HG02588 (cell line): ENCODE data around the gene BMP6.

Source experiments
- ATAC-seq: cut with Tn5 transposase; IDR thresholded peaks from one replicate; pipeline ENCODE4 v1.9.1; 2021; ENCODE audit warnings: mild to moderate bottlenecking, moderate library complexity; ENCODE audit not compliant: unreplicated experiment

BMP6 gene

DNA sequence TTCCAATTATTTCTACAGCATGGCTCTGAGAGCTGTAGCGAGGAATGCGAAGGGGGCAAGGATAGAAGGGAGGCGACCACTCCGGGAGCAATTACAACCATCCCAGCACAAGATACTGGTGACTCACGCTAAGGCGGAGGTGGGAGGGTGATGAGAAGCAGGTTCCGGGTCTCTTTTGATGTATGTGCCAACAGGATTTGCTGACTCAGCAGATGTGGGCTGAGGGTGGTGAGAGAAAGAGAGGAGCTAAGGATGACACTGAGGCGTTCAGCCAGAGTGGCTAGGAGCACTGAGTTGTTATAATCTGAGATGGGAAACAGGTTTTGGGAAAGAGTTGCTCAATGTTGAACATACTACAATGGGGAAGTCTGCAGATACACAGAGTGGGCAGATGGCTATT is 194.0 kb downstream of the BMP6 start:
- ATAC-seq: no peak

DNA sequence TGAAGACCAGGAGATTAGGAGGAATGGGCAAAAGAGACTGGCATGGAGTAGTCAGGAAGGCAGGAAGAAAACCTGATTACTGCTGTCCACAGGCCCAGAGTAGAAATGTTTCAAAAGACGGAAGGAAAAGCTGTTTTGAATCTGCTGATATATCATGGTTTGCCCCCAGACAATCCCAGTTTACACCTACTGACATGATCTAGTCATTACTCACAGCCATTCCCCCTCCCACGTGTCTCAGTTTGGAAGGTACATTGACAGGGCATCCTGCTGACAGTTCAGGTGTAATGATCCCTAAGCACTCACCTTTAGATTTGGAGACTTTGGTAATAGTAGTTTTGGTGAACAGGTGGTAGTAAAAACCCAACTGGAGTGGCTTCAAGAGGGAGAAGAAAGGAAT is 194.5 kb downstream of the BMP6 start:
- no peak for ATAC-seq

DNA sequence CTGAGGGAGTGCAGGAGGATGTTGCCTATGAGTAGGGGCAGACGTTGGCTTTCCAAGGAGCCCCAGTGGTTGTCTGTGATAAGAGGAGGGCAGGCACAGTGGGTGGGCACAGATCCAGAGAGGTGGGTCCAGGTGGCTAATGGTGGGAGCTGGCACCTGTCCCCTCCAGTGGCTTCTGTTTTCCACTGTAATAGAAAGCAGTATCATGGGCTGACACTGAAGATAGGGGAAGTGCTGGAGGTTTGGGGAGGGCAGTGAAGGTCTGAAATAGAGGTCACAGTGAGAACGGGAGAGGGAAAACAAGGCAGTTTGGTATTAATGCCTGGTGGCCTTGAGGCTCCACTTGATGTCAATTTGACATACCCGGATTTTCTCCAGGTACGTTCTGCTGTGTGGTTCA is 195.1 kb downstream of the BMP6 start:
- no peak for ATAC-seq

DNA sequence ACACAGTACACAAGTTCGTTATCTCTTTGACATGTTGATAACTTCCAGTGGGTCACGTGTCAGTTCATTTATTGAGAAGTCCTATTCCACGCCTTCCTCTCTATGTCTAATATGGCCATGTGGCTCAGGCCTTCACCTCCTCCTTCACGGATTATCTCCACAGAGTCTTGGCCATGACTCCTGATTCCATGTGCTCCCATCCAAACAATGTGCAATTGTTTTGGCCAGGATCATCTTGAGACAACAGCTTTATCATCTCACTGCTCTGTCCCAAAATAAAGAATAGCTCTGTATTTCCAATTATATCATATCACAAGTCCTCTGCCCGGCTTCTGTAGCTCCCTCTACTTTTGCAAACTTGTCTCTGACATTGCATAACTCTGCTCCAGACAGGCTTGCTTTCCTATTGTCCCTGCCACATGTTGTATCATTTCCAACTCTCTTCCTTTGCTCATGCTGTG is 195.8 kb downstream of the BMP6 start:
- no peak for ATAC-seq

DNA sequence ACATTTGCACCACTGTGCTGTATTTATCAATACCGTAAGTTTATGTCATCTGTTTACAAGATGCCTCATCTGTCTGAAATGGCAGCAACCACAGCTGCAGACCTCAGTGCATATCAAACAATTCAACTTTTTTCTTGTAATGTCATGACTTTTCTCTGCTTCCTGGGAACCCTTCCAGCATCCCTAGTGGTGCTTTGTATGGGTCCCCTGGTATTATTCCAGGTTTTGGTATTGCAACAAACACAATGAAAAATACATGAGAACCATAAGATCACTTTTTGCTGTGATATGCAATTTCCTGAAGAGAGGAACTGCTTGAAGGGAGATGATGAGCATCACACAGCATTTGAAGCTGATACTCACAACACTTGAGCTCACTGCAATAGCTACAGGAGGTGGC is 196.7 kb downstream of the BMP6 start:
- ATAC-seq: no peak

DNA sequence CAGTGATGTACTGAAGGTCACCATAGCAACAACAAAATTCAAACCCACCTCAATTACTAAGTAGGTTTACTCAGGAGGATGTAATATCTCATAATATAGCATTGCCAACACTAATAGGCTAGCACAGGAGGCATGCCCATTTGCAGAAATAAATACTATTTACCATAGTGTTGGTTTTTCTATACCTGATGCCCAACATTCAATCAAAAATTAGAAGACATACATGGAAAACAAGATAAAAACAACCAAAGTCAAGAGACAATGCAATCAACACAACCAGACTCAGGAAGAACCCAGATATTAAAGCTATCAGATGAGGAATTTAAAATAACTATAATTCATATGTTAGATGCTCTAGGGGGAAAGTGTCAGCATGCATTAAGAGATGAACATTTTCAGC is 199.0 kb downstream of the BMP6 start:
- no peak for ATAC-seq
